ENCODE results near the gene SMPD1.

SMPD1 gene

GRCh38 chr11:6406370-6406769 is 16.1 kb downstream of the SMPD1 start:
- in situ Hi-C loops (cut with HindIII; ENCODE audit: low pct_unique_long_range_greater_than_20kb, low sequenced_read_pairs) = no loop called here
- no peak for DNase-seq (ENCODE audit: low read depth in 1 of 2, low spot score in 1 of 2)

DNA sequence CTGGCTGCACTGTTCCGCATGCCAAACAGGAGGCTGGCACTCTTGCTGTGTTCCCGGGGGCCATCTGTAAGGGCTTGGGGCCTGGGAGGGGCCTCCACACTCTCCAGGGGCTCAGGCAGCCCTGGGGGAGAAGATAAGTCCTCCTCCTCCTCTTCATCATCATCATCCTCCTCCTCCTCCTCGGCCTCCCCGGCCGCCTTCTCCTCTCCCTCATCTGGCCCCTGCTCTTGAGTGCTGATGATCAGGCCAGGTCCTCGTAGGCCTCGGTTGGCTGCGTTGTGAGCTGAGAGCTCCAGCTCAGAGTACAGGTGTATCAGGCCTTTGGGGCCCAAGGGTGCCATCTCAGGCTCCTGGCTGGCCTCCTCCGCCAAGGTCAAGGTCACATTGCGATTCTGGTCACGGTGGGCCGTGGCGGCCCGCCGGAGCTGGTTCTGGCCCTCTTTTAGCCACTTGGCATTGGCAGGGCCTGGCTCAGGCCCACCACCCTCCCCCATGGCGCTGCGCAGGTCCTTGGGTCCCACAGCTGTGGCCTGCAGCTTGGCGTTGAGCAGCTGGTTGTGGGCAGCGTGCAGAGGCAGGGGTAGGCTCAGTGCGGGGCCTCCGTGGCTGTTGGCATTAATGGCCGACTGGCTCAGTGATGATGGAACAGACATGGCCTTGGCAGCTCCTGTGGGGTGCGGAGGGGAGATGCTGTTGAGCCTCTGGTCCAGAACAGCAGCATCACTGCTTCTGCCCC is 20.6 kb downstream of the SMPD1 start:
- in situ Hi-C loops (cut with HindIII; ENCODE audit: low pct_unique_long_range_greater_than_20kb, low sequenced_read_pairs) = no loop called here
- no peak for TF ChIP-seq JUND (IDR thresholded peaks at IDR 0.05; ENCODE audit: low read depth)
- DNase-seq (ENCODE audit: low read depth in 1 of 2, low spot score in 1 of 2) = no peak

More at GRCh38 chr11:6406370-6406769, 16.1 kb downstream of the SMPD1 start:
- no peak for TF ChIP-seq JUND (IDR thresholded peaks at IDR 0.05; ENCODE audit: low read depth)

GRCh38 chr11:6411594-6412031 is 21.3 kb downstream of the SMPD1 start:
- TF ChIP-seq JUND (IDR thresholded peaks at IDR 0.05; ENCODE audit: low read depth) = no peak
- no peak for DNase-seq (ENCODE audit: low read depth in 1 of 2, low spot score in 1 of 2)
- in situ Hi-C loops (cut with HindIII; ENCODE audit: low pct_unique_long_range_greater_than_20kb, low sequenced_read_pairs) = no loop called here

DNA sequence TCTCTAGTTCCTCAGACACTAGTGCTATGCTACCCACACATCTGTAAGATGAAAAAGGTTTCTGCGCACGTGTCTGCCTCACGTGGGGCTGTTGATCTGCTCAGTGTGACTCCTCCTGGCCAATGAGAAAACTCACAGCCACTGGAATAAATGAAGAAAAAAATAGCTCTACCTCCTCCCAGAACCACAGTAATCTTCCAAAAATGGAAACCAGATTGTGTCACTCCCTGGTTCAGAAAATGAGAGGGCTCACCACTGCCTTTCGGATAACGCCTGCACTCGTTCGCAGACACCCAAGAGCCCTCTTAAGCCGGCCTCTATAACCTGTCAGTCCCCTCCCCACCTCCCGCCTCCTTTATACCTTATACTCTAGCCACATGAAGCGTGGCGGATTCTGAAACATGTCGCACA is 23.5 kb downstream of the SMPD1 start:
- in situ Hi-C loops (cut with HindIII; ENCODE audit: low pct_unique_long_range_greater_than_20kb, low sequenced_read_pairs) = no loop called here
- DNase-seq (ENCODE audit: low read depth in 1 of 2, low spot score in 1 of 2) = no peak
- TF ChIP-seq JUND (IDR thresholded peaks at IDR 0.05; ENCODE audit: low read depth) = no peak

DNA sequence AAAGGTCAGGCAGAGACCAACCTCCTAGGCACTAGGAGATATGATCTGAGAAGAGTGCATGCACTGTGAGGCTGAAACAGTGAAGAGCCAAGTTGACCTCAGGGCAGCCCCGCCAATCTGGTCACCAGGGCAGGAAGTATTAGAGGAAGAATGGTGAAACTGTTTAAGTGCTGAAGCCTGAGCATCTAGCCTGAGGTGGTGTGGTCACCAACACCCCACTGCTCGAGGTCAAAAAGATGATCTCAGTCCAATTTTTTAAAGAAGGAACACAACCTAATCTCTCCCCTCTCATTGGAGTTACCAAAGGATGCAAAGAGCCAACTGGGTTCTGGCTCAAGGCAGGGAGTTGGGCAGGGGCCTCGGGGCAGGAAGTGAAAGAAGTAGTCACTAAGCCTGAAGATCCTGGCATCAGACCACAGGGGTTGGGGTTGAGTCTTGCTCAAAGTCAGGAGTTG is 24.6 kb downstream of the SMPD1 start:
- in situ Hi-C loops (cut with HindIII; ENCODE audit: low pct_unique_long_range_greater_than_20kb, low sequenced_read_pairs) = no loop called here
- TF ChIP-seq JUND (IDR thresholded peaks at IDR 0.05; ENCODE audit: low read depth) = no peak
- DNase-seq (ENCODE audit: low read depth in 1 of 2, low spot score in 1 of 2) = no peak

DNA sequence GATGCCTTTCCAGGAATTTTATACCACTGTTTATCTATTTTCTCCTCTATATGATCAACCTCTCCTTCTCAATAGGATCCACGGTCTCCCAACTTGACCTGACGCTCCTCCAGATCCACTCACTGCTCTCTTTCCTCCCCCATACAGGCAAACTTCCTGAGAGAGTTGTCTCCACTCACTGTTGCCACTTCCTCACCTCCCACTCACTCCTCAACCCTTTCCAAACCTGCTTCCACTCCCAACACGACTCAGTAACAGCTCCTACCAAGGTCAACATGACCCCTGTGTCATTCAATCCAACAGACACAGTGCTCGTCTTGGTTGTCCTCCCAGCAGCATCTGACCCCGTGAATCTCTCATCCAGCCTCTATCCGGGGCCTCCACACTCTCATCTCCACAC is 25.5 kb downstream of the SMPD1 start:
- in situ Hi-C loops (cut with HindIII; ENCODE audit: low pct_unique_long_range_greater_than_20kb, low sequenced_read_pairs) = no loop called here

DNA sequence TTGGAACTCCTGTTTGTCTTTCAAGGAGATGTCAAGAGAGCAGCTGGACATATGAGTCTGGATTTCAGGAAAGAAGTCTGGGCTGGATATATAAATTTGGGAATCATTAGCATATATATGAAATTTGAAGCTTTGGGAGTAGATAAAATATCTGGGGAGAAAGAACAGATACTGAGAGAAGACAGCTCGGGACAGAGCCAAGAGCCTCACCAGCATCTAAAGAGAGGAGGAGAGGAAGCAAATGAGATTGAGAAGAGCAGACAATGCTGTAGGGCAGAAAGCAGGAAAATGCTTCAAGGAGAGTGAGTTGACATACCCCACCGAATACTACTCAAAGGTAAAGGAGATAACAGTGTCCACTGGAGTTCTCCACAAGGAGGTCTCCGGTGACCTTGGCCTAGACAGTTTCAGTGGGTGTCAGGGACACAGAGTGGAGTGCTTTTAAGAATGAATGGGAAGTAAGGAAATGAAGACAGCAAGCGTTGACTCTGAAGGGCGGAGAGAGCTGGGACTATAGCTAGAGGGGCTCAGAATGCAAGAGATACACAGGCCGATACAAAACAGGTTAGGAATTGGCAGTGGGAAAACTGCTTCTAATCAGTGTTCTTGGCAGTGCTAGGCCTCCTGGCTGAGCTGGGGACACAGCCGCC is 27.8 kb downstream of the SMPD1 start:
- in situ Hi-C loops (cut with HindIII; ENCODE audit: low pct_unique_long_range_greater_than_20kb, low sequenced_read_pairs) = no loop called here
- no peak for DNase-seq (ENCODE audit: low read depth in 1 of 2, low spot score in 1 of 2)
- TF ChIP-seq JUND (IDR thresholded peaks at IDR 0.05; ENCODE audit: low read depth) = no peak

More for the DNA sequence above, 25.5 kb downstream of the SMPD1 start:
- DNase-seq (ENCODE audit: low read depth in 1 of 2, low spot score in 1 of 2) = no peak
- TF ChIP-seq JUND (IDR thresholded peaks at IDR 0.05; ENCODE audit: low read depth) = no peak

- no peak for TF ChIP-seq JUND (IDR thresholded peaks at IDR 0.05; ENCODE audit: low read depth)
- in situ Hi-C loops (cut with HindIII; ENCODE audit: low pct_unique_long_range_greater_than_20kb, low sequenced_read_pairs) = no loop called here
- no peak for DNase-seq (ENCODE audit: low read depth in 1 of 2, low spot score in 1 of 2)
Observed at GRCh38 chr11:6418557-6419008, 28.3 kb downstream of the SMPD1 start.

DNA sequence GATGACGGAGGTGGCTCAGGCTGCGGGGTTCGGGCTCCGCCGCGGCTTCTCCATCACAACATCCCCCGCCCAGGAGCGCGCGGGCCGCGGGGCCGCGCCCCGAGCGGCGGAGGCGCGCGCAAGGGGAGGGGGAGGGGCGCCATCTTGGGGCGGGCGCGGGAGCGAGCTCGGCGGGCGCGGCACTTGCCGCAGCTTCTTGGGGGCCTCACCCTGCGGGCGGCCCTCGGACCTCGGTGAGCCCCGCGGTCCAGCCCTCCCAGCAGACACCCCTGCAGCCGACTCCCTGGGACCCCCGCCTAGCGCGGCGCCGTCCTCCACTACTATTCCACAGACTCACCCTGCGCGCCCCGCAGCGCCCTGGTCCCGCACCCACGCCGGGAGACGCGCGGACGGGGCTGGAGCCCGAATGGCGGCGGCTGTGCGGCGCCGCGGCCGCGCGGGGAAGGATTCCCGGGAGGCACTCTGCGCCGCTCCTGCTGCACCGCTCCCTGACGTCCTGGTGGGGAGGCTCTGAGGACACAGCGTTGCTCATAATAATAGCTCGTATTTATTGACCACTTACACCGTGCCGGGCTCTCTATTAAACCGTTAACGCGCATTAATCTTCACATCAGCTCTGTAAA is 28.8 kb downstream of the SMPD1 start, which contains the start of gene APBB1:
APBB1 (minus strand) TSS at position 86 of the 623 bp plus-strand sequence. CDS start 7,747 bp downstream, outside the sequence.
- DNase-seq (ENCODE audit: low read depth in 1 of 2, low spot score in 1 of 2) = peak; percentile 58 to 65
- TF ChIP-seq JUND (IDR thresholded peaks at IDR 0.05; ENCODE audit: low read depth) = no peak
- in situ Hi-C loops (cut with HindIII; ENCODE audit: low pct_unique_long_range_greater_than_20kb, low sequenced_read_pairs) = no loop called here

DNA sequence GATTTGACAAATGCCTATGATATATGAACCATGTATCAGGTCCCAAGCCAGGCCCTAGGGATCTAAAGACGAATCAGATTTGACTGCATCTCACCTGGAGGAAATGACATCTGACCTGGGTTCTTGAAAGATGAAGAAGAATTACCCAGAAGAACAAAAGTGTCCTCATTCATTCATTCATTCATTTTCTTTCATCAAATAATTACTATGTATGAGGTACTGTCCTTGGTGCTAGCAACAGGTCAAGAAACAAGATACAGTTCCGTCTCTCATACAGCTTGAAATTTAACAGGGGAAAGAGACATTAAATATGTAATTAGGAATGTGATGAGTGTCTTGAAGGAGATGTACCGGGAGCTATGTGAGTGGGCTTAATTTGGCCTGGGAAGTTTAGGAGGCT is 30.4 kb downstream of the SMPD1 start:
- DNase-seq (ENCODE audit: low read depth in 1 of 2, low spot score in 1 of 2) = no peak
- in situ Hi-C loops (cut with HindIII; ENCODE audit: low pct_unique_long_range_greater_than_20kb, low sequenced_read_pairs) = no loop called here

GRCh38 chr11:6427516-6427915 is 37.2 kb downstream of the SMPD1 start:
- TF ChIP-seq JUND (IDR thresholded peaks at IDR 0.05; ENCODE audit: low read depth) = no peak
- in situ Hi-C loops (cut with HindIII; ENCODE audit: low pct_unique_long_range_greater_than_20kb, low sequenced_read_pairs) = no loop called here
- no peak for DNase-seq (ENCODE audit: low read depth in 1 of 2, low spot score in 1 of 2)

More for the DNA sequence above, 30.4 kb downstream of the SMPD1 start:
- TF ChIP-seq JUND (IDR thresholded peaks at IDR 0.05; ENCODE audit: low read depth) = no peak

- in situ Hi-C loops (cut with HindIII; ENCODE audit: low pct_unique_long_range_greater_than_20kb, low sequenced_read_pairs) = no loop called here
- no peak for TF ChIP-seq JUND (IDR thresholded peaks at IDR 0.05; ENCODE audit: low read depth)
- DNase-seq (ENCODE audit: low read depth in 1 of 2, low spot score in 1 of 2) = no peak
Observed at GRCh38 chr11:6431861-6432260, 41.6 kb downstream of the SMPD1 start.

All from T47D (cell line).